ENCODE measurements around the gene LHX3. TPM values are rescaled to one million over a fixed set of nuclear protein-coding genes. Genes with fewer than 3 reads are reported as not detected.

LHX3 gene
- total RNA-seq, 1 donor from 2014 or later: not detected

GRCh38 chr9:136154943-136155342, 50.0 kb downstream of the LHX3 start:
- TF ChIP-seq, protein P1, sequence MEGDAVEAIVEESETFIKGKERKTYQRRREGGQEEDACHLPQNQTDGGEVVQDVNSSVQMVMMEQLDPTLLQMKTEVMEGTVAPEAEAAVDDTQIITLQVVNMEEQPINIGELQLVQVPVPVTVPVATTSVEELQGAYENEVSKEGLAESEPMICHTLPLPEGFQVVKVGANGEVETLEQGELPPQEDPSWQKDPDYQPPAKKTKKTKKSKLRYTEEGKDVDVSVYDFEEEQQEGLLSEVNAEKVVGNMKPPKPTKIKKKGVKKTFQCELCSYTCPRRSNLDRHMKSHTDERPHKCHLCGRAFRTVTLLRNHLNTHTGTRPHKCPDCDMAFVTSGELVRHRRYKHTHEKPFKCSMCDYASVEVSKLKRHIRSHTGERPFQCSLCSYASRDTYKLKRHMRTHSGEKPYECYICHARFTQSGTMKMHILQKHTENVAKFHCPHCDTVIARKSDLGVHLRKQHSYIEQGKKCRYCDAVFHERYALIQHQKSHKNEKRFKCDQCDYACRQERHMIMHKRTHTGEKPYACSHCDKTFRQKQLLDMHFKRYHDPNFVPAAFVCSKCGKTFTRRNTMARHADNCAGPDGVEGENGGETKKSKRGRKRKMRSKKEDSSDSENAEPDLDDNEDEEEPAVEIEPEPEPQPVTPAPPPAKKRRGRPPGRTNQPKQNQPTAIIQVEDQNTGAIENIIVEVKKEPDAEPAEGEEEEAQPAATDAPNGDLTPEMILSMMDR (IDR thresholded peaks at IDR 0.05): no peak
- TF ChIP-seq EZH2 (IDR thresholded peaks at IDR 0.05): no peak
- no peak for TF ChIP-seq EZH2phosphoT487 (IDR thresholded peaks at IDR 0.05)
- H3K4me3 Mint-ChIP-seq: no peak overlapping the region
- Histone ChIP-seq H3K4me3 (no peak overlapping the region), H4K20me1 (ENCODE audit: low read depth) (no peaks in the 10 kb centered on the region), H3K27me3 (peaks cover 13% of the 10 kb centered on the region), H3K79me2 (ENCODE audit: low read depth) (no peaks in the 10 kb centered on the region), H3K4me2 (no peak overlapping the region), H3K9ac (no peak overlapping the region), H3K4me1 (peaks cover 8% of the 10 kb centered on the region), H3F3A (ENCODE audit: low read depth) (peaks cover 20% of the 10 kb centered on the region), H3K9me3 (ENCODE audit: low read depth) (no peaks in the 10 kb centered on the region), H3K27ac (no peak overlapping the region), H2AFZ (replicated peaks) (no peak overlapping the region), H3K36me3 (no peaks in the 10 kb centered on the region)
- no peaks in the 10 kb centered on the region for H3K36me3 Mint-ChIP-seq
- DNase-seq (ENCODE audit: low spot score): no peak
- H3K9me3 Mint-ChIP-seq: no peaks in the 10 kb centered on the region
- peaks cover 23% of the 10 kb centered on the region for H3K27me3 Mint-ChIP-seq (ENCODE audit: insufficient read depth, low read depth)
- H3K4me1 Mint-ChIP-seq: peaks cover 32% of the 10 kb centered on the region
- peak overlapping the region; percentile 72 for H3K27ac Mint-ChIP-seq

DNA sequence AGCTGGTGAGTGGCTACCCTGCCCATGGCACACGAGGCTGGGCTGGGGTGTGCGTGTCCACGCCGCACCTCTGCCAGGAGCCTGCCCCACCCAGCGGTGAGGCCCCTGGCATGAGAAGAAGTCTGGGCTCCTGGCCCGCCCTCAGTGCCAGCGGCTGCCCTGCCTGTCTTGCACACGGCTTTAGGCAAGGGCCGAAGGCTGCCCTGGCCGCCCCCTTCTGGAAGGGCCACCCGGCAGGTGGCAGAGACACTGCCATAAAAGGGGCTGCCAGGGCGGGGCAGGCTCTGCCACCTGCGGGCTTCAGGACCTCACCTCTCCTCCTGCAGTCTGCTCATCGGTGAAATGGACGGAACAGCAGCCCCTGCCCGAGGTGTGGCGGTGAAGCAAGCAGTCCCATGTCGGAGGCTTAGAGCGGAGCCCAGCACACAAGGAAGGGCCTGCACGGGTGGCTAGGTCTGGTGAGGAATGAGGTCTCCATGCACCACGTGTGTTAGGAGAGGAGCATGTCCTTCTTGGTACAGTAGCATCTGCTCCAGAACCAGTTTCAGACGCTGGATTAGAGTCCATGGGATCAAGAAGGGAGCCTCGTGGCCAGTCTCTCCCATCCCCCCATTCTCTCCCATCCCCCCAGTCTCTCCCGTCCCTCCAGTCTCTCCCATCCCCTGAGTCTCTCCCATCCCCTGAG, 51.4 kb downstream of the LHX3 start:
- Histone ChIP-seq H4K20me1 (ENCODE audit: low read depth) (no peaks in the 10 kb centered on the region), H2AFZ (replicated peaks) (no peak overlapping the region), H3K4me2 (no peak overlapping the region), H3K4me3 (no peak overlapping the region), H3K27ac (no peak overlapping the region), H3K79me2 (ENCODE audit: low read depth) (no peaks in the 10 kb centered on the region), H3K4me1 (peaks cover 13% of the 10 kb centered on the region), H3K9ac (no peak overlapping the region), H3K9me3 (ENCODE audit: low read depth) (no peaks in the 10 kb centered on the region), H3F3A (ENCODE audit: low read depth) (peaks cover 21% of the 10 kb centered on the region), H3K36me3 (no peaks in the 10 kb centered on the region), H3K27me3 (peaks cover 17% of the 10 kb centered on the region)
- H3K9me3 Mint-ChIP-seq: no peaks in the 10 kb centered on the region
- H3K4me3 Mint-ChIP-seq: no peak overlapping the region
- H3K36me3 Mint-ChIP-seq: no peaks in the 10 kb centered on the region
- H3K4me1 Mint-ChIP-seq: peaks cover 34% of the 10 kb centered on the region
- H3K27ac Mint-ChIP-seq: no peak overlapping the region
- no peak for DNase-seq (ENCODE audit: low spot score)
- TF ChIP-seq, protein P1 (IDR thresholded peaks at IDR 0.05): no peak
- no peak for TF ChIP-seq EZH2 (IDR thresholded peaks at IDR 0.05)
- TF ChIP-seq EZH2phosphoT487 (IDR thresholded peaks at IDR 0.05): no peak
- peaks cover 19% of the 10 kb centered on the region for H3K27me3 Mint-ChIP-seq (ENCODE audit: insufficient read depth, low read depth)

DNA sequence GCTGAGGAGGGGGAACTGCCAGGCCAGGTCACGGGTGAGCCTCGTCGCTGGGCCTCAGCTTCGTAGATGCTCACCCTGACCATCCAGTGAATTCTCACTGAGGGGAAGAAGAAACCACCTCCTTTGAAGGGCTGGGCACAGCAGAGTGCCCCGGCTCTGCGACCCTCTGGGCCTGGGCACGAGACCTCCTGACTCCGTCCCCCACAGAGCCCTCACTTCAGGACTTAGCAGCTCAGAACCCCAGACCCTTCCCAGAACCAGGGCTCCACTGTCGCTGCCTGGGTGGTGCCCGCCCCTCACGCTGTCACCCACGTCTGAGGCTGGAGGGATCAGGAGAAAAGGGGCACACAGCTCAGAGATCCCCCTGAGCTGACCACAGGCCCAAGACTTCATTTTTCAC, 52.0 kb downstream of the LHX3 start:
- Mint-ChIP-seq H3K27ac (no peak overlapping the region), H3K4me1 (peaks cover 36% of the 10 kb centered on the region), H3K9me3 (no peaks in the 10 kb centered on the region), H3K4me3 (no peak overlapping the region), H3K36me3 (no peaks in the 10 kb centered on the region), H3K27me3 (ENCODE audit: insufficient read depth, low read depth) (peaks cover 21% of the 10 kb centered on the region)
- Histone ChIP-seq H3K4me2 (no peak overlapping the region), H3K36me3 (no peaks in the 10 kb centered on the region), H3K79me2 (ENCODE audit: low read depth) (no peaks in the 10 kb centered on the region), H2AFZ (replicated peaks) (no peak overlapping the region), H3K4me1 (peaks cover 19% of the 10 kb centered on the region), H3K4me3 (no peak overlapping the region), H3K27ac (no peak overlapping the region), H3K9ac (no peak overlapping the region), H3F3A (ENCODE audit: low read depth) (peaks cover 22% of the 10 kb centered on the region), H3K9me3 (ENCODE audit: low read depth) (no peaks in the 10 kb centered on the region), H4K20me1 (ENCODE audit: low read depth) (no peaks in the 10 kb centered on the region), H3K27me3 (peaks cover 17% of the 10 kb centered on the region)
- DNase-seq (ENCODE audit: low spot score): no peak
- TF ChIP-seq, protein P1 (IDR thresholded peaks at IDR 0.05): no peak
- TF ChIP-seq EZH2phosphoT487 (IDR thresholded peaks at IDR 0.05): no peak
- no peak for TF ChIP-seq EZH2 (IDR thresholded peaks at IDR 0.05)
